Vagina (tissue), 2 donors: ENCODE measurements around the gene ZBP1. TPM values are rescaled to one million over a fixed set of nuclear protein-coding genes. Genes with fewer than 3 reads are reported as not detected.

Experiments
- DNase-seq, 2 donors: peaks; one replicate each; pipeline ENCODE4 v3.0.0-alpha.2; 2017; ENCODE audit errors: extremely low spot score in 2 of 2
- H3K27ac ChIP-seq: fragments of 200-600 bp; sonication (generic); one replicate; pipeline ENCODE4 v1.5.1; 2019
- H3K27me3 ChIP-seq: fragments of 200-600 bp; sonication (generic); one replicate; pipeline ENCODE4 v1.5.1; 2019
- H3K36me3 ChIP-seq, 2 donors: fragments of 200-600 bp; sonication (generic); one replicate each; pipeline ENCODE4 v1.5.1; 2017 to 2019
- H3K4me1 ChIP-seq: fragments of 200-600 bp; sonication (generic); one replicate; pipeline ENCODE4 v1.5.1; 2019
- H3K4me3 ChIP-seq, 2 donors: fragments of 200-600 bp; sonication (generic); 1 replicate in 1 of 2; 2 replicates in 1 of 2; pipeline ENCODE4 v1.5.1; 2016 to 2019
- H3K9me3 ChIP-seq: fragments of 200-600 bp; sonication (generic); one replicate; pipeline ENCODE4 v1.5.1; 2019
- POLR2A ChIP-seq, 2 donors: fragments of 450-650 bp; IDR thresholded peaks; one replicate each; pipeline ENCODE4 v1.6.1; 2017; ENCODE audit warnings: antibody characterized with exemption in 2 of 2, mild to moderate bottlenecking in 2 of 2, moderate library complexity in 2 of 2
- POLR2AphosphoS5 ChIP-seq, 2 donors: sonication (generic); formaldehyde crosslinking; IDR thresholded peaks; one replicate each; pipeline ENCODE4 v1.9.0; 2017; ENCODE audit warnings: antibody characterized with exemption in 2 of 2, mild to moderate bottlenecking in 2 of 2, low read depth in 1 of 2; ENCODE audit not compliant: insufficient read depth in 1 of 2
- intact Hi-C: fragments of 100-400 bp; cut with DNase I; formaldehyde crosslinking; loops from one replicate; pipeline ENCODE4 v1.15.1; 2023
- total RNA-seq: library from RNA; depleted of rRNA; stranded (reverse); fragments of >200 nt; gene quantifications from one replicate; pipeline ENCODE4 v1.2.3, GENCODE V29; 2016
- TF ChIP-seq, protein P1 (sequence below), 3 experiments: fragments of 450-650 bp in 2 of 3; fragments of 200-600 bp in 1 of 3; sonication (generic) in 1 of 3; IDR thresholded peaks; one replicate each; pipeline ENCODE4 v1.5.1; 2017 to 2019; ENCODE audit warnings: antibody characterized with exemption in 3 of 3, mild to moderate bottlenecking in 2 of 3, moderate library complexity in 2 of 3

ZBP1 gene
- total RNA-seq, 1 donor from 2014 or later, result 0.74 TPM

DNA sequence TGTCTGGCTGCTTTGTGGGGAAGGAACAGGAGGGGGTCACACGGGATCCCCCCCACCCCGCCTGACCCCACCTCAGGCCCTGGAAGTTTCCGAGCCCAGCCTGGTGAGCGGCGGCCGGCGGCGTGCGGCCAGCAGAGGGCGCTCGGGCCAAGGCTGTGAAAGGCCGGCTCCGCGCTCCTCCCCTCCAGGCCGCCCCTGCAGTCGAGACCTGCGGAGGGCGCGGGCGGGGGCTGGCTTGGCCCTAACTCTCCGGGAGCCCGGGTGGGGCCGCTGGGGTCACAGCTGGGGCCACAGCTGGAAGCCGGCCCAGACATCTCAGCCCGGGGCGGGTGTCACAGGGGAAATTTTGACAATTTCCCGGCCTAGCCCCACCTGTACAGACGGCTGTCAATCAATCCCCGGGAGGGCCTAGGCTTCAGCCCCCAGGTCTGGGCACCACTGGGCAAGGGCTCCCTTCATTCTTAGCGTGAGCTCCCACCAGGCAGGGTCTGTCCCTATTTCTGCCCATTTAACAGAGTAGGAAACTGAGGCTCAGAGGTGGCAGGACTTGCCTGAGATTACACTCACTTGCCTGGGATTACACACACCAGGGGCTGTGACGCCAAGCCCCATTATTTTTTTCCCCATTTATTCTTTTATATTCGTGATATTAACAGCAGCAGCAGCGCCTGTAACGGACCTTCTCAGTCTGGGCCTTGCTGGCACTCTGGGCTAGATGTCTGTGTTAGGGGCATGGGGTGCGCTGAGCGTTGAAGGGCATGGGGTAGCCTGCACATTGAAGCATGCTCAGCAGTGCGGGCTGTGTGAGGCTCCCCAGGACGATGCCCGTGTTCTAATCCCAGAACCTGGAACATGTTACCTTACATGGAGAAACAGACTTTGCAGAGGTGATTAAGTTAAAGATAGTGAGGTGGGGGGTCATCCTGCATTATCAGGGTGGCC is 23.0 kb downstream of the ZBP1 start:
- Histone ChIP-seq H3K27ac (no peak overlapping the region), H3K27me3 (no peaks in the 10 kb centered on the region), H3K9me3 (no peaks in the 10 kb centered on the region), H3K4me3 (peak overlapping the region in 1 of 2 donors; percentile 9), H3K36me3 (no peaks in the 10 kb centered on the region), H3K4me1 (peaks cover 15% of the 10 kb centered on the region)
- DNase-seq, result no peak
- TF ChIP-seq POLR2AphosphoS5 (IDR thresholded peaks at IDR 0.05; ENCODE audit: insufficient read depth in 1 of 2, low read depth in 1 of 2), result no peak
- TF ChIP-seq, protein P1, sequence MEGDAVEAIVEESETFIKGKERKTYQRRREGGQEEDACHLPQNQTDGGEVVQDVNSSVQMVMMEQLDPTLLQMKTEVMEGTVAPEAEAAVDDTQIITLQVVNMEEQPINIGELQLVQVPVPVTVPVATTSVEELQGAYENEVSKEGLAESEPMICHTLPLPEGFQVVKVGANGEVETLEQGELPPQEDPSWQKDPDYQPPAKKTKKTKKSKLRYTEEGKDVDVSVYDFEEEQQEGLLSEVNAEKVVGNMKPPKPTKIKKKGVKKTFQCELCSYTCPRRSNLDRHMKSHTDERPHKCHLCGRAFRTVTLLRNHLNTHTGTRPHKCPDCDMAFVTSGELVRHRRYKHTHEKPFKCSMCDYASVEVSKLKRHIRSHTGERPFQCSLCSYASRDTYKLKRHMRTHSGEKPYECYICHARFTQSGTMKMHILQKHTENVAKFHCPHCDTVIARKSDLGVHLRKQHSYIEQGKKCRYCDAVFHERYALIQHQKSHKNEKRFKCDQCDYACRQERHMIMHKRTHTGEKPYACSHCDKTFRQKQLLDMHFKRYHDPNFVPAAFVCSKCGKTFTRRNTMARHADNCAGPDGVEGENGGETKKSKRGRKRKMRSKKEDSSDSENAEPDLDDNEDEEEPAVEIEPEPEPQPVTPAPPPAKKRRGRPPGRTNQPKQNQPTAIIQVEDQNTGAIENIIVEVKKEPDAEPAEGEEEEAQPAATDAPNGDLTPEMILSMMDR (IDR thresholded peaks at IDR 0.05), result peak; percentile 88 to 97 (median 95)
- TF ChIP-seq POLR2A (IDR thresholded peaks at IDR 0.05), result no peak
- intact Hi-C loops, result loop anchor here (2.0 to 10.0 kb wide), 2 partner anchors 202 to 612 kb away; partner anchors contain the start of gene RBM38

DNA sequence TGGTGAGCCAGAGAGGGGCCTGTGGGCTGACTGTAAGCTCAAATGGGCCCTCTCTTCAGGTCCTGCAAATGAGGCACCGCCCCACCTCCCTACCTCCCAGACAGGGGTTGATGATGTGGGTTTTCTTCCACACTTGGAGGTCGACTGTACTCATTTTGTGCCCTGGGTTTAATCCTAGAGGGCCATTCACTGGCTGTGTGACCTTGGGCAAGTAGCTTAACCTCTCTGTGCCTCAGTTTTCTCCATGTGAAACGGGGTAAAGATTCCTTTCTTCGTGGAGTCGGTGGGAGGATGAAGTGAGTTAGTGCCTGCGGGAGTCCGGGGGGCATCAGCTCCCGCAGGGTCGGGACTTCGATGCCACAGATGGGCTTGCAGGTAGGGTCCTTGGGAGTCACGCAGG is 23.9 kb downstream of the ZBP1 start:
- Histone ChIP-seq H3K27ac (no peak overlapping the region), H3K27me3 (no peaks in the 10 kb centered on the region), H3K9me3 (no peaks in the 10 kb centered on the region), H3K36me3 (no peaks in the 10 kb centered on the region), H3K4me1 (peaks cover 15% of the 10 kb centered on the region), H3K4me3 (no peak overlapping the region)
- DNase-seq, result no peak
- TF ChIP-seq, protein P1 (IDR thresholded peaks at IDR 0.05), result no peak
- TF ChIP-seq POLR2A (IDR thresholded peaks at IDR 0.05) (no peak), POLR2AphosphoS5 (IDR thresholded peaks at IDR 0.05; ENCODE audit: insufficient read depth in 1 of 2, low read depth in 1 of 2) (no peak)
- intact Hi-C loops, result loop anchor here (2.0 to 10.0 kb wide), 2 partner anchors 202 to 612 kb away; partner anchors contain the start of gene RBM38

DNA sequence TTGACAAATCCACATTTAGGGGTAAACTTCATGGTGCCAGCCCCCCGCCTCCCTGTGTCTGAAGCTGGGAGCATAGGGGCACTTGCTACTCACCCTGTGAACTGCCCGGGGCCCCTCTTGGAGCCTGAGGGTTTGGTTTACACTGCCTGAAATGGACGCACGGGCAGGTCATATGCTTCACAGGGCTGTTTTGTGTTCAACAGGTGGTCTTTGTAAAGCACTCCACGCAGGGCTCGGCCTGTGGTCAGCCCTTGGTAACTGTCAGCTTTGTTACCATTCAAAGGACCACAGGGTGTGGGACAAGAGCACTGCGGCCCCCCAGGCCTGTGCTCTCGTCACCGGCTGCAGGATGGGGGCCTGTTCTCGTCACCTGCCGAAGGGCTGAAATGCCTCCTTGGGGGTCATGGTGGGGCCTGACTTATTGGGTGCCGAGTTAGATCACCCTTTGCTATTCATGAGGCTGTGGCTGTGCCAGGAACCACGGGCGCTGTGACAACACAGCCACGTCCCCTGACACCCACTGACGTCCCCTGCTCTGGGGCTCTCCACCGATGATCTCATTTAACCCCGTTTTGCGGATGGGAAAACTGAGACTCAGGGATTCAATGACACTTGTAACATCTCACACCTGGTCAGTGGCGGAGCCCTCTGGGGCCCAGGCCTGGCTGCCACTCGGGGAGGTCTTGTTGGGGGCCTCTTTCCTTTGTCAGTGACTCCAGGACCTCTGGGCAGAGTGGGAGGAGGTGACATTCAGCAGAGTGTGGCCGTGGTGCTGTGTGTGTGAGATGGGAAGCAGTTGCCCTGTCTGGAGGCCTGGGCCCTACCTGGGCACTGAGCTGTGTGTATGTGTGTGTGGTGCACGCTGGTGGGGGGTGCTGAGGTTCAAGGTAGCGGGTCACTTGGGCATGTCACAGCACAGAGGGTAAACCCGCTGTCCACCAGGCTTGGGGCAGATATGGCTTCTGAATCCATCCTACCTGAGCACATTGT is 24.9 kb downstream of the ZBP1 start:
- H3K27ac ChIP-seq, result no peak overlapping the region
- intact Hi-C loops, result loop anchor here (2.0 to 10.0 kb wide), 3 partner anchors 81 to 613 kb away; partner anchors contain the start of gene RBM38

DNA sequence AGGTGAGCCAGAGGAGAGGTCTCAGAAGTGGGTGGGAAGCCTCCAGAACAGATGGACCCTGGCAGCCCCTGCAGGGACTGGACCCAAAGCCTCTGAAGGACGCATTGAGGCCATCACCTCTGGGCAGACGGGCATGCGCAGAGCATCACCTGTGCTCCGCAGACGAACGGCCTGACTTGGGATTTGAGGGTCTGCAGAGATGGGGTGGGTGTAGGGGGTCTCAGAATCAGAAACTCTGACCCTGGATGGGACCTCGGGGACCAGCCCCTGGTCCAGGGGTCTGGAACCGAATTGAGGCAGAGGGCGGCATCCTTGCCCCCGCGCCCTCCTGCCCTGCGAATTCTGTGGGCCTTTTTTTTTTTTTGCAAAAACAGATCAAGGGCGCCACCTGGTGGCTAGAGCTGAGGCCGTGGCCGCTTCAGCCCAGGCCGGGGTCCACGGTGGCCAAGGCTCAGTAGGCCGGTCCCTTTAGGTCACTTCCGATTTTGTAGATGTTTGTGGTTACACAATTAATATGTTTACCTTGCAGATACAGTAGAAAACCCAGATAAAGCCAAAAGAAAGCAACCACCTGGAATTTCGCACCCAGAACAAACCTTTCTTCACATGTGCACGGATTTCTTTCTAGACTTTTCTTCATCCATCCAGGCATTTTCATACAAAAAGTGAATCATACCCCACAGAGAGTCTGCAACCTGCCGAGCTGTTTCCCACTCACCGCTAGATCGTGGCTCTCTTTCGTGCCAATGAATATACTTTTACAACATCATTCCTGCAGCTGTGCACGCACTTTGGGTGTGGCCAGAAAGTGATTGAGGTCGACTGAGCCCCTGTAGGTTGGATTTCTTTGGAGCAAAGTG is 25.9 kb downstream of the ZBP1 start:
- intact Hi-C loops, result loop anchor here (2.0 to 10.0 kb wide), 2 partner anchors 80 to 200 kb away; partner anchors contain the start of gene RBM38

More for the DNA sequence above, 24.9 kb downstream of the ZBP1 start:
- TF ChIP-seq, protein P1 (IDR thresholded peaks at IDR 0.05), result no peak
- TF ChIP-seq POLR2AphosphoS5 (IDR thresholded peaks at IDR 0.05; ENCODE audit: insufficient read depth in 1 of 2, low read depth in 1 of 2), result no peak
- TF ChIP-seq POLR2A (IDR thresholded peaks at IDR 0.05), result no peak
- Histone ChIP-seq H3K27me3 (no peaks in the 10 kb centered on the region), H3K9me3 (no peaks in the 10 kb centered on the region), H3K4me1 (peaks cover 12% of the 10 kb centered on the region), H3K4me3 (no peak overlapping the region), H3K36me3 (no peaks in the 10 kb centered on the region)
- no peak for DNase-seq

More for the DNA sequence above, 25.9 kb downstream of the ZBP1 start:
- Histone ChIP-seq H3K36me3 (no peaks in the 10 kb centered on the region), H3K27ac (no peak overlapping the region), H3K4me1 (peaks cover 8% of the 10 kb centered on the region), H3K27me3 (no peaks in the 10 kb centered on the region), H3K4me3 (no peak overlapping the region), H3K9me3 (no peaks in the 10 kb centered on the region)
- TF ChIP-seq POLR2AphosphoS5 (IDR thresholded peaks at IDR 0.05; ENCODE audit: insufficient read depth in 1 of 2, low read depth in 1 of 2), result no peak
- TF ChIP-seq POLR2A (IDR thresholded peaks at IDR 0.05), result no peak
- TF ChIP-seq, protein P1 (IDR thresholded peaks at IDR 0.05), result peak; percentile 60 to 90 (median 71)
- no peak for DNase-seq
